Upper lobe of left lung (tissue), 4 donors: ENCODE data around the gene DOCK10.

Source experiments
- EP300 ChIP-seq, 4 donors: sonication (generic); formaldehyde crosslinking; IDR thresholded peaks; one replicate each; pipeline ENCODE4 v1.5.1; 2017; ENCODE audit warnings: antibody characterized with exemption in 4 of 4, control low read depth in 2 of 4
- POLR2A ChIP-seq, 4 donors: fragments of 450-650 bp; IDR thresholded peaks; one replicate each; pipeline ENCODE4 v1.5.1; 2016 to 2017; ENCODE audit warnings: antibody characterized with exemption in 4 of 4, mild to moderate bottlenecking in 2 of 4
- TF ChIP-seq, protein P1 (sequence below), 6 experiments: fragments of 450-650 bp in 4 of 6; fragments of 200-600 bp in 2 of 6; sonication (generic) in 2 of 6; IDR thresholded peaks; one replicate each; pipeline ENCODE4 v1.5.1; 2016 to 2019; ENCODE audit warnings: antibody characterized with exemption in 6 of 6

DNA sequence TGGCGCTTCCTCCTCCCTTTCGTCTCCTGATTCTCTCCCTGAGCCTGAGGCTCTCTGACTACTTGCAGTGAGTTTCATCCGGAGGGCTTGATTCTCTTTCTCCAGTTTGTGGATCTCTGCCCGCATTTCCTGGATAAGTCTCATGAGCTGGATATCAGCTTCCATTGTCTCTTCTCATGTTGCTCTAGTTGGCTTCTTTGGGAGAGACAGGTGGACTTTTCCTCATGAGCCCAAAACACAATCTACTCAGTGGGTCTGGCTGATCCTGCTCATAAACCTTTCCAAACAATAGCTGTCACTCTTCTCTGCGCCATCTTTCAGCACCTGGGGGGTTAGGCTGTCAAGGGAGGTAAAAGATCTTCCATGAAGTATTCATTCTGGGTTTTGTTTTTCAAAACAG is 326.1 kb downstream of the DOCK10 start, which contains the start of gene CCDC195:
- TF ChIP-seq, protein P1, sequence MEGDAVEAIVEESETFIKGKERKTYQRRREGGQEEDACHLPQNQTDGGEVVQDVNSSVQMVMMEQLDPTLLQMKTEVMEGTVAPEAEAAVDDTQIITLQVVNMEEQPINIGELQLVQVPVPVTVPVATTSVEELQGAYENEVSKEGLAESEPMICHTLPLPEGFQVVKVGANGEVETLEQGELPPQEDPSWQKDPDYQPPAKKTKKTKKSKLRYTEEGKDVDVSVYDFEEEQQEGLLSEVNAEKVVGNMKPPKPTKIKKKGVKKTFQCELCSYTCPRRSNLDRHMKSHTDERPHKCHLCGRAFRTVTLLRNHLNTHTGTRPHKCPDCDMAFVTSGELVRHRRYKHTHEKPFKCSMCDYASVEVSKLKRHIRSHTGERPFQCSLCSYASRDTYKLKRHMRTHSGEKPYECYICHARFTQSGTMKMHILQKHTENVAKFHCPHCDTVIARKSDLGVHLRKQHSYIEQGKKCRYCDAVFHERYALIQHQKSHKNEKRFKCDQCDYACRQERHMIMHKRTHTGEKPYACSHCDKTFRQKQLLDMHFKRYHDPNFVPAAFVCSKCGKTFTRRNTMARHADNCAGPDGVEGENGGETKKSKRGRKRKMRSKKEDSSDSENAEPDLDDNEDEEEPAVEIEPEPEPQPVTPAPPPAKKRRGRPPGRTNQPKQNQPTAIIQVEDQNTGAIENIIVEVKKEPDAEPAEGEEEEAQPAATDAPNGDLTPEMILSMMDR (IDR thresholded peaks at IDR 0.05) = no peak
- TF ChIP-seq POLR2A (IDR thresholded peaks at IDR 0.05) (no peak), EP300 (IDR thresholded peaks at IDR 0.05) (no peak)
